ENCODE measurements around the gene EMC1. TPM values are rescaled to one million over a fixed set of nuclear protein-coding genes. Genes with fewer than 3 reads are reported as not detected.
"Not testable (repeated sequence)": the region's sequence is repeated elsewhere in the genome, so short reads cannot be mapped to it uniquely, and the experiment has no call there.

Gene EMC1
- total RNA-seq, 2 donors from 2014 or later: 36.5 to 38.5 TPM

GRCh38 chr1:19273106-19273843 lies 22.0 kb upstream of the EMC1 start:
- Mint-ChIP-seq H3K36me3 (ENCODE audit: insufficient read depth in 2 of 2) (peaks cover 3 to 10% of the 10 kb centered on the region in 2 donors), H3K4me1 (ENCODE audit: low read depth) (peaks cover 5% of the 10 kb centered on the region), H3K27ac (no peak overlapping the region), H3K27me3 (ENCODE audit: low read depth) (peaks cover 15% of the 10 kb centered on the region), H3K4me3 (peak overlapping the region; percentile 39 to 46), H3K9me3 (no peaks in the 10 kb centered on the region)
- DNase-seq (no peak), ATAC-seq (replicated peaks in 1 of 2) (no peak)

- ATAC-seq (replicated peaks in 1 of 2) (no peak), DNase-seq (no peak)
- Mint-ChIP-seq H3K36me3 (ENCODE audit: insufficient read depth in 2 of 2) (peaks cover 3 to 10% of the 10 kb centered on the region in 2 donors), H3K27ac (no peak overlapping the region), H3K9me3 (no peaks in the 10 kb centered on the region), H3K4me3 (no peak overlapping the region), H3K4me1 (ENCODE audit: low read depth) (peaks cover 5% of the 10 kb centered on the region), H3K27me3 (ENCODE audit: low read depth) (peaks cover 15% of the 10 kb centered on the region)
Measured at GRCh38 chr1:19272064-19272463, 20.7 kb upstream of the EMC1 start.

GRCh38 chr1:19270343-19270730 lies 19.0 kb upstream of the EMC1 start:
- Mint-ChIP-seq H3K27me3 (ENCODE audit: low read depth) (peaks cover 15% of the 10 kb centered on the region), H3K36me3 (ENCODE audit: insufficient read depth in 2 of 2) (peaks cover 3 to 10% of the 10 kb centered on the region in 2 donors)
- not testable (repeated sequence) for H3K27ac Mint-ChIP-seq; H3K4me3 Mint-ChIP-seq; DNase-seq; H3K9me3 Mint-ChIP-seq; H3K4me1 Mint-ChIP-seq (ENCODE audit: low read depth)
- ATAC-seq (replicated peaks in 1 of 2): peak in 1 of 2 donors; percentile 22

- H3K27ac Mint-ChIP-seq; DNase-seq; ATAC-seq (replicated peaks in 1 of 2); H3K9me3 Mint-ChIP-seq; H3K4me1 Mint-ChIP-seq (ENCODE audit: low read depth); H3K4me3 Mint-ChIP-seq: not testable (repeated sequence)
- Mint-ChIP-seq H3K36me3 (ENCODE audit: insufficient read depth in 2 of 2) (peaks cover 3 to 10% of the 10 kb centered on the region in 2 donors), H3K27me3 (ENCODE audit: low read depth) (peaks cover 15% of the 10 kb centered on the region)
Measured at GRCh38 chr1:19269427-19270342, 18.4 kb upstream of the EMC1 start.

GRCh38 chr1:19268445-19268844 lies 17.1 kb upstream of the EMC1 start:
- no peak overlapping the region for H3K27ac Mint-ChIP-seq
- peaks cover 4% of the 10 kb centered on the region for H3K4me1 Mint-ChIP-seq (ENCODE audit: low read depth)
- peaks cover 14% of the 10 kb centered on the region for H3K27me3 Mint-ChIP-seq (ENCODE audit: low read depth)
- H3K36me3 Mint-ChIP-seq (ENCODE audit: insufficient read depth in 2 of 2): peaks cover 0 to 7% of the 10 kb centered on the region in 2 donors
- ATAC-seq (replicated peaks in 1 of 2): peak in 1 of 2 donors; percentile 24
- H3K9me3 Mint-ChIP-seq: no peaks in the 10 kb centered on the region
- no peak for DNase-seq
- no peak overlapping the region for H3K4me3 Mint-ChIP-seq

GRCh38 chr1:19262744-19263143 lies 11.4 kb upstream of the EMC1 start:
- no peaks in the 10 kb centered on the region for H3K9me3 Mint-ChIP-seq
- no peaks in the 10 kb centered on the region for H3K4me1 Mint-ChIP-seq (ENCODE audit: low read depth)
- no peak for DNase-seq
- no peak overlapping the region for H3K4me3 Mint-ChIP-seq
- no peak for ATAC-seq (replicated peaks in 1 of 2)
- no peaks in the 10 kb centered on the region for H3K27me3 Mint-ChIP-seq (ENCODE audit: low read depth)
- H3K36me3 Mint-ChIP-seq (ENCODE audit: insufficient read depth in 2 of 2): peaks cover 1 to 6% of the 10 kb centered on the region in 2 donors
- no peak overlapping the region for H3K27ac Mint-ChIP-seq

GRCh38 chr1:19262047-19262446 lies 10.7 kb upstream of the EMC1 start:
- Mint-ChIP-seq H3K9me3 (no peaks in the 10 kb centered on the region), H3K27me3 (ENCODE audit: low read depth) (no peaks in the 10 kb centered on the region), H3K4me1 (ENCODE audit: low read depth) (peaks cover 6% of the 10 kb centered on the region), H3K4me3 (no peak overlapping the region), H3K27ac (no peak overlapping the region), H3K36me3 (ENCODE audit: insufficient read depth in 2 of 2) (peaks cover 5 to 10% of the 10 kb centered on the region in 2 donors)
- DNase-seq (no peak), ATAC-seq (replicated peaks in 1 of 2) (no peak)

GRCh38 chr1:19260211-19261138 lies 9.2 kb upstream of the EMC1 start:
- no peak overlapping the region for H3K4me3 Mint-ChIP-seq

GRCh38 chr1:19258353-19258752 lies 7.0 kb upstream of the EMC1 start:
- Mint-ChIP-seq H3K27ac (peak overlapping the region; percentile 86), H3K4me1 (ENCODE audit: low read depth) (peaks cover 35% of the 10 kb centered on the region), H3K4me3 (peak overlapping the region in 1 of 2 donors; percentile 89), H3K27me3 (ENCODE audit: low read depth) (no peaks in the 10 kb centered on the region), H3K9me3 (no peaks in the 10 kb centered on the region), H3K36me3 (ENCODE audit: insufficient read depth in 2 of 2) (peaks cover 6 to 14% of the 10 kb centered on the region in 2 donors)
- DNase-seq: no peak
- ATAC-seq (replicated peaks in 1 of 2): no peak

More at GRCh38 chr1:19260211-19261138, 9.2 kb upstream of the EMC1 start:
- peaks cover 6 to 12% of the 10 kb centered on the region in 2 donors for H3K36me3 Mint-ChIP-seq (ENCODE audit: insufficient read depth in 2 of 2)
- DNase-seq (no peak), ATAC-seq (replicated peaks in 1 of 2) (no peak)
- no peaks in the 10 kb centered on the region for H3K9me3 Mint-ChIP-seq
- peak overlapping the region; percentile 8 for H3K27ac Mint-ChIP-seq
- H3K27me3 Mint-ChIP-seq (ENCODE audit: low read depth): no peaks in the 10 kb centered on the region
- peaks cover 17% of the 10 kb centered on the region for H3K4me1 Mint-ChIP-seq (ENCODE audit: low read depth)

GRCh38 chr1:19257178-19257914 lies 6.0 kb upstream of the EMC1 start:
- peak overlapping the region; percentile 38 to 89 for H3K4me3 Mint-ChIP-seq
- H3K9me3 Mint-ChIP-seq: no peaks in the 10 kb centered on the region
- peak overlapping the region; percentile 86 for H3K27ac Mint-ChIP-seq
- H3K36me3 Mint-ChIP-seq (ENCODE audit: insufficient read depth in 2 of 2): peaks cover 6 to 14% of the 10 kb centered on the region in 2 donors
- H3K27me3 Mint-ChIP-seq (ENCODE audit: low read depth): no peaks in the 10 kb centered on the region
- DNase-seq (peak; percentile 16 to 68), ATAC-seq (replicated peaks in 1 of 2) (peak; percentile 74 to 82)
- peaks cover 45% of the 10 kb centered on the region for H3K4me1 Mint-ChIP-seq (ENCODE audit: low read depth)

GRCh38 chr1:19256301-19256700 lies 5.0 kb upstream of the EMC1 start:
- ATAC-seq (replicated peaks in 1 of 2) (peak in 1 of 2 donors; percentile 34), DNase-seq (peak in 1 of 2 donors; percentile 54)
- peak overlapping the region; percentile 86 for H3K27ac Mint-ChIP-seq
- peak overlapping the region in 1 of 2 donors; percentile 89 for H3K4me3 Mint-ChIP-seq
- H3K36me3 Mint-ChIP-seq (ENCODE audit: insufficient read depth in 2 of 2): peaks cover 9 to 14% of the 10 kb centered on the region in 2 donors
- H3K4me1 Mint-ChIP-seq (ENCODE audit: low read depth): peaks cover 48% of the 10 kb centered on the region
- not testable (repeated sequence) for H3K27me3 Mint-ChIP-seq (ENCODE audit: low read depth); H3K9me3 Mint-ChIP-seq

GRCh38 chr1:19255288-19255687 lies 4.0 kb upstream of the EMC1 start:
- H3K27me3 Mint-ChIP-seq (ENCODE audit: low read depth): no peaks in the 10 kb centered on the region
- peaks cover 55% of the 10 kb centered on the region for H3K4me1 Mint-ChIP-seq (ENCODE audit: low read depth)
- ATAC-seq (replicated peaks in 1 of 2): no peak
- H3K4me3 Mint-ChIP-seq: peak overlapping the region in 1 of 2 donors; percentile 89
- H3K36me3 Mint-ChIP-seq (ENCODE audit: insufficient read depth in 2 of 2): peaks cover 12 to 16% of the 10 kb centered on the region in 2 donors
- DNase-seq: no peak
- no peaks in the 10 kb centered on the region for H3K9me3 Mint-ChIP-seq
- peak overlapping the region; percentile 86 for H3K27ac Mint-ChIP-seq
